Tibial artery (tissue), 4 donors: ENCODE measurements around the gene RAX2.

Experiments used
- DNase-seq, 2 donors: peaks; one replicate each; pipeline ENCODE4 v3.0.0-alpha.2; 2019
- H3K27ac ChIP-seq, 2 donors: fragments of 200-600 bp; sonication (generic) in 1 of 2; 1 replicate in 1 of 2; 2 replicates in 1 of 2; pipeline ENCODE4 v1.5.1; 2018 to 2019; ENCODE audit warnings: mild to moderate bottlenecking in 1 of 2
- H3K27me3 ChIP-seq, 2 donors: fragments of 200-600 bp; sonication (generic) in 1 of 2; one replicate each; pipeline versions ENCODE4 v1.5.1 to v1.6.0; 2016 to 2019
- H3K36me3 ChIP-seq, 3 donors: fragments of 200-600 bp; sonication (generic) in 2 of 3; one replicate each; pipeline ENCODE4 v1.5.1; 2016 to 2019; ENCODE audit warnings: mild to moderate bottlenecking in 2 of 3
- H3K4me1 ChIP-seq, 4 donors: fragments of 200-600 bp; sonication (generic) in 2 of 4; 1 replicate in 3 of 4; 2 replicates in 1 of 4; pipeline ENCODE4 v1.5.1; 2016 to 2019
- H3K4me3 ChIP-seq, 2 donors: fragments of 200-600 bp; sonication (generic) in 1 of 2; 1 replicate in 1 of 2; 2 replicates in 1 of 2; pipeline ENCODE4 v1.5.1; 2018 to 2019; ENCODE audit warnings: mild to moderate bottlenecking in 2 of 2
- H3K9me3 ChIP-seq, 3 donors: fragments of 200-600 bp; sonication (generic) in 1 of 3; one replicate each; pipeline ENCODE4 v1.5.1; 2016 to 2019
- intact Hi-C: fragments of 100-400 bp; cut with DNase I; formaldehyde crosslinking; loops from one replicate; pipeline ENCODE4 v1.15.0; 2023; ENCODE audit warnings: low total_unique reads
- TF ChIP-seq, protein P1 (sequence below), 2 experiments: fragments of 200-600 bp in 1 of 2; fragments of 450-650 bp in 1 of 2; IDR thresholded peaks; one replicate each; pipeline ENCODE4 v1.5.1; 2017 to 2019; ENCODE audit warnings: antibody characterized with exemption in 2 of 2, mild to moderate bottlenecking in 1 of 2, moderate library complexity in 1 of 2

RAX2 gene

DNA sequence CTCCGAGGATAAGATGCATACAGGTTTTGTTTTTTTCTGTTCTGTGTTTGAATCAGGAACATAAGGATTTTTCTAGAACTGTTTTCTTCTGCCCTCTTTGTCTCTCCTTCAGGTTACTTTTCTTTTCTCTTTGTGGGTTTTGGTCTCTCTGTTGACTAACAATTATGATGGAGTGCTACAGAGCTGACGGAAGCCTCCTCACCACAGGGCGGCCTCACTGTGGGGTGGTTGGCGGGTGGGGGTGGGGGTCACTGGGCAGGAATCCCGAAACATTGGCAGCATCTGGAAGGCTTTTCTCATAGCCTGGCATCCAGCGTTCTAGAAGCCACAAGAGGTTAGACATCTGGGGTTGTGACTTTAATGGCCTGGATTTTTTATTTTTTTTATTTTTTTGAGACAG, 26.1 kb upstream of the RAX2 start:
- Histone ChIP-seq H3K4me1 (peaks cover 0 to 12% (median 9%) of the 10 kb centered on the region in 4 donors), H3K4me3 (no peak overlapping the region), H3K27me3 (peaks cover 0 to 60% of the 10 kb centered on the region in 2 donors), H3K27ac (no peak overlapping the region), H3K9me3 (peaks cover 0 to 15% (median 9%) of the 10 kb centered on the region in 3 donors), H3K36me3 (no peaks in the 10 kb centered on the region)
- no peak for DNase-seq
- intact Hi-C loops = no loop called here
- TF ChIP-seq, protein P1, sequence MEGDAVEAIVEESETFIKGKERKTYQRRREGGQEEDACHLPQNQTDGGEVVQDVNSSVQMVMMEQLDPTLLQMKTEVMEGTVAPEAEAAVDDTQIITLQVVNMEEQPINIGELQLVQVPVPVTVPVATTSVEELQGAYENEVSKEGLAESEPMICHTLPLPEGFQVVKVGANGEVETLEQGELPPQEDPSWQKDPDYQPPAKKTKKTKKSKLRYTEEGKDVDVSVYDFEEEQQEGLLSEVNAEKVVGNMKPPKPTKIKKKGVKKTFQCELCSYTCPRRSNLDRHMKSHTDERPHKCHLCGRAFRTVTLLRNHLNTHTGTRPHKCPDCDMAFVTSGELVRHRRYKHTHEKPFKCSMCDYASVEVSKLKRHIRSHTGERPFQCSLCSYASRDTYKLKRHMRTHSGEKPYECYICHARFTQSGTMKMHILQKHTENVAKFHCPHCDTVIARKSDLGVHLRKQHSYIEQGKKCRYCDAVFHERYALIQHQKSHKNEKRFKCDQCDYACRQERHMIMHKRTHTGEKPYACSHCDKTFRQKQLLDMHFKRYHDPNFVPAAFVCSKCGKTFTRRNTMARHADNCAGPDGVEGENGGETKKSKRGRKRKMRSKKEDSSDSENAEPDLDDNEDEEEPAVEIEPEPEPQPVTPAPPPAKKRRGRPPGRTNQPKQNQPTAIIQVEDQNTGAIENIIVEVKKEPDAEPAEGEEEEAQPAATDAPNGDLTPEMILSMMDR (IDR thresholded peaks at IDR 0.05) = no peak

DNA sequence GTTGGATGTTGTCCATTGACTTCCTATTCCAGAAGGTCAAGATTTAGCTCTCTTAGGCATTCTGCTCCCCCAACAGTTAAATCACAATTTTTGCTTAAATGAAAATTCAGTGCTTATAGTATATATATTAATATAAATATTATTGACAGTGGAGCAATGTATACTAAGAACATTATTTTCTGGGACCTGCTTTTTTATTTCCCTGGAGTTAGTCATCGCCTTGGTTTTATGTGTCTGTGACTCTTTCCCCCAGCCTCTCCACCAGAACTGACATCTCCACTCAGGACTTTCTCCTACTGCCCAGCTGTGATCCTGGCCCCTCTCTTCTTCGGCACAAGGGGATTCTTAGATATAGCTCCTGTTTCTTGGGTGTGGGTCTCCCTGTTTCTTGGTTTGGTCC, 24.3 kb upstream of the RAX2 start:
- Histone ChIP-seq H3K9me3 (peaks cover 0 to 15% (median 9%) of the 10 kb centered on the region in 3 donors), H3K27ac (no peak overlapping the region), H3K4me1 (peaks cover 0 to 5% (median 3%) of the 10 kb centered on the region in 4 donors), H3K4me3 (no peak overlapping the region), H3K27me3 (peaks cover 0 to 48% of the 10 kb centered on the region in 2 donors), H3K36me3 (no peaks in the 10 kb centered on the region)
- no peak for DNase-seq
- intact Hi-C loops = no loop called here
- TF ChIP-seq, protein P1 (IDR thresholded peaks at IDR 0.05) = no peak

DNA sequence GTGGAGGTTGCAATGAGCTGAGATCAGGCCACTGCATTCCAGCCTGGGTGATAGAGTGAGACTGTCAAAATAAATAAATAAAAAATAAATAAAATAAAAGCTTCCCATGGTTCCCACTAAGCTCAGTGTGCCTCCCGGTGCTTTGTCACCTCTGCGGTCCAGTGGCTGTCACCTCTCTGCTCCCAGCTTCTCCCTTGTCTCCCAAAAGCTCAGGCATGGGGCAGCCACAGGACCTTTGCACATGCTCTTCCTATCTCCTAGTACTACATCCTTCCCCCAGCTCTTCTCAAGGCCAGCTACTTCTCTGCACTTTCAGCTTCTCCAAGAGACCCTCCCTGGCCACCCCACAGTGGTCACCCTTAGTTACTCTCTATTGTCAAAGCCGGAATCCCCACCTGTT, 21.8 kb upstream of the RAX2 start:
- H3K27me3 ChIP-seq = peaks cover 0 to 33% of the 10 kb centered on the region in 2 donors
- H3K36me3 ChIP-seq = no peaks in the 10 kb centered on the region
- DNase-seq = no peak
- TF ChIP-seq, protein P1 (IDR thresholded peaks at IDR 0.05) = no peak
- H3K4me1 ChIP-seq = no peaks in the 10 kb centered on the region
- intact Hi-C loops = no loop called here
- no peak overlapping the region for H3K4me3 ChIP-seq
- H3K27ac ChIP-seq = no peak overlapping the region
- peaks cover 0 to 23% (median 9%) of the 10 kb centered on the region in 3 donors for H3K9me3 ChIP-seq

DNA sequence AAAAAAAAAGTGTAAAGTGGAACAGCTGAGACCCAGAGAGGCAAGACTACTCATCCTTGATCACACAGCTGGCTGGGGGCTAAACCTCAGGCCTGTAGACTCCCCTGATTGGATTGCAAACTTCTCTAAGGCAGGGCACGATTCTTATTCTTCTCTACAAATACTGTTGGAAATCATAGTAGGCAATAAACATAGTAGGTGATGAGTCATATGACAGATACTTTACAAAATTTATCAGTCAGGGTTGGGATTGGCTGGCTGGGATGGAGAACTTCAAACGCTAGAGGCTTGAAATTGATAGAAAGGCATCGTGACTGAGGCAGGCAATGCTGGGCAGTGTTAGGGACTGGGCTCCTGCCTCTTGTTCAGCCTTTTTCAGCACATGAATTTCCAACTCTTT, 20.1 kb upstream of the RAX2 start:
- Histone ChIP-seq H3K36me3 (no peaks in the 10 kb centered on the region), H3K27ac (no peak overlapping the region), H3K27me3 (peaks cover 0 to 21% of the 10 kb centered on the region in 2 donors), H3K9me3 (peaks cover 0 to 20% (median 9%) of the 10 kb centered on the region in 3 donors), H3K4me1 (no peaks in the 10 kb centered on the region), H3K4me3 (no peak overlapping the region)
- DNase-seq = no peak
- TF ChIP-seq, protein P1 (IDR thresholded peaks at IDR 0.05) = no peak
- intact Hi-C loops = no loop called here

DNA sequence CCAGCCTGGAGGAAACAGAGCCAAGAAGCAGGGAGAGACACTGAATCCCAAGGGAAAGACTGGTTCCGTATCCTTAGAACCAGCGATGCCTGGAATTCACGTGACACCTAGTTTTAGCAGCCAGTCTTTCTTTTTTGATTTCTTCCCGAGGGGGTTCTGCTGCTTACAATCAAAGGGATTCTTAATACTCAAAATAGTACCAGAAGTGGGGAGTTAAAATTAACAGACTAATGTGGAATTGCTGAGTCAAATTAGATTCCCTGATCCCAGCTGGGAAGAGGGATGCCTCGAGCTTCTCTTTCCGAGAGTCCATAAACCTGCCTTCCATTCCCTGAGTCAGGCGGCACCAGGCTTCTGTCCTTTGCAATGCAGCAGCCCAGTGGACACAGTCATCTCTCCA, 18.9 kb upstream of the RAX2 start:
- peaks cover 0 to 8% (median 0%) of the 10 kb centered on the region in 3 donors for H3K9me3 ChIP-seq
- TF ChIP-seq, protein P1 (IDR thresholded peaks at IDR 0.05) = no peak
- intact Hi-C loops = no loop called here

More for the DNA sequence above, 18.9 kb upstream of the RAX2 start:
- H3K27ac ChIP-seq = no peak overlapping the region
- H3K36me3 ChIP-seq = no peaks in the 10 kb centered on the region
- H3K4me3 ChIP-seq = no peak overlapping the region
- DNase-seq = no peak
- H3K27me3 ChIP-seq = peaks cover 0 to 28% of the 10 kb centered on the region in 2 donors
- peaks cover 0 to 3% (median 0%) of the 10 kb centered on the region in 4 donors for H3K4me1 ChIP-seq
